Endothelial cell of hepatic sinusoid (primary cell): ENCODE results near the gene SLC24A5.

Experiments
- in situ Hi-C: cut with HindIII; loops from 2 replicates; pipeline ENCODE4 v1.10.0; 2017; ENCODE audit warnings: low sequenced_read_pairs

The SLC24A5 gene

GRCh38 chr15:48120745-48121144 lies at the start of gene SLC24A5:
Gene SLC24A5 (plus strand): TSS chr15:48120990. CDS start chr15:48121045, 55 bp downstream.
- in situ Hi-C loops: no loop called here

- in situ Hi-C loops: no loop called here
Observed at GRCh38 chr15:48072941-48073340, 47.8 kb upstream of the SLC24A5 start.

DNA sequence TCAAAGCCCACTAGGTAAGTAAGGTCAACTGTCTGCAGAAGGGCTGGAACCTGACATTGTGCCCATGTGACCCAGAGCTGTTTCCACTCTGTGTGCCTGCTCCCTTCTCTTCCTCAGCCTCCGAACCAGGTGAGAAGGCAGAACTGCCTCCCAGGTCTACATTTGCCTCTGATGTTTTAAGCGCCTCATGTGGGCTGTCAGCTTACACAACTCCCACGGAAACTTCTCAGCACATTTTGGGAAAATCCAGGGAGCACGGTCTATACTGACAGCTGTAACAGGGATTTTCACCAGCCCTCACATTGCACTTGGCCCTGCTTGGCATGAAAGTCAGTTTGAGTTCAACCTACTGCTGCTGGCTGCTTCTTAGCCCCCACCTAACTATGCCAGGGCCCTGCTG lies 46.9 kb upstream of the SLC24A5 start:
- in situ Hi-C loops: no loop called here

DNA sequence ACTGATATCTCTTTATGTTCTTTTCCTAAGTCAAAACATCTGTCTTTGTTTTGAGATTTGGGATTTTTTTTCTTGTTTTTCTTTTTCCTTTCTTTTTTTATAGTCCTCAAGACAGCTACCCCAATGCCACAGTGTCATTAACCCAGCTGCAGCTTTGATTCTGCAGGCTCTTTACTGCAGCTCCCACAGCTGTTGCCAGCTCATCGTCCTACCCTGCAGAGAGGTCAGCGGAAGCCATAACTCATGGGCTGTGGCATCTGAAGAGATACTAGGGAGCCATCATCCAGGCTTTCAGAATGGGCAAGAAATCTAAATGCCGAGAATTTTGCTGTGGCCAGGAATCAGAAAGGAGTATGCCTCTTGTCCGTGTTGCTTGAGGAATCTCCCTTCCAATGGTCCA lies 44.3 kb upstream of the SLC24A5 start:
- in situ Hi-C loops: no loop called here

GRCh38 chr15:48077616-48078184 lies 43.1 kb upstream of the SLC24A5 start:
- in situ Hi-C loops: no loop called here

DNA sequence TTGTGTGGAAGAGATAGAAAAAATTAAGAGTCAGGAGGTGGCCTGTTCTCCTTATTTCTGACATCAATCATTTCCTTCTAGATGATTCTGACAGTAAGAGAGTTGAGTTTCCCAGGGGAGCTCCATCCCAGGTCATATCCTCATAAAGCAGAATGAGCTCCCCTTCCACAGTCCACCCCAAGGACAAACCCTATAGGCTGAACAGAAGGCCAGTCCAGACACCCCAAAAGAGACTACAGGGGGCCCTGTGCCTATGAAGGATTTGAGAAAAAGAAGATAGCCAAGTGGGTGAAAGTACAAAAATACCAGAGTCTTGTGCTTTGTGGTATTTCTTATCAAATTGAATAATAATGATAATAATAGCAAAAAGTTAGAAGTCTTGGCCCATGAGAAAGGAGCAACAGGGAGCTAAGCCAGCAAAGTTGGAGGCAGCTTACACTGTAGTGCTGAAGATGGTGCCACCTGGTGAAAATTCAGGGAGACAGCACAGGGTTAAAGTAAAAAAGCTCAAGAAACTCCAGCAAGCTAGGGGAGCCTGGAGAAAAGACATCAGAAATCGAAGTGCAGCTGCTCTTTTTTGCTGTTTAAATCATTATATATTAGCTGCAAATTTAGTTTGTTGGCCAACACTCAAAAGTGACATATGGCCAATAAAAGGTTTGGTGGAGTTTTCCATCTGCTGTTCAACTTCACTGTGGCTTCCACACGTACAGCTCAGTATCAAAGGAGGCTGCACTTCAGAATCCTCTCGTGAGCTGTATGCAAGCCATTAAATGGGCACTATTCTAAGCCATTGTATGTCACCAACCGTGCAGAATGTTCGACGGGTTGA lies 35.8 kb upstream of the SLC24A5 start:
- in situ Hi-C loops: no loop called here

- in situ Hi-C loops: no loop called here
Observed at GRCh38 chr15:48085591-48085930, 35.2 kb upstream of the SLC24A5 start.

DNA sequence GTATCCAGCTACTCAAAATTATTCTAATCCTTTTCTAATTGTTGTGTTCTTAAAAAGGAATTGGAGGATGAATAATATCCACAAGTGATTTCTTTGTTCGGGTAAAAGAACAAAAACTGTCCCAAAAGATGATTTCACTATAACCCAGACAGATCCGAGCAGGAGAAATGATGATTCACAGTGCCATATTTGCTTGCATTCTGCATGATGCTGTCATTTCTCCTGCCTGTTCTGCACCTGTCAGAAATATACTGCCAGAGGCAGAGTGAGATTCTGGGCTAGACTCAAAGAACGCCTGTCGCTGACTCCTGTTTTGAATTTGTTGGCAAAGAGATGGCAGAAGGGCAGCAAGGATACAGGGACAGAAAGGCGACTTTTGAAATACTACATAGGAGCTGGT lies 34.7 kb upstream of the SLC24A5 start:
- in situ Hi-C loops: no loop called here

DNA sequence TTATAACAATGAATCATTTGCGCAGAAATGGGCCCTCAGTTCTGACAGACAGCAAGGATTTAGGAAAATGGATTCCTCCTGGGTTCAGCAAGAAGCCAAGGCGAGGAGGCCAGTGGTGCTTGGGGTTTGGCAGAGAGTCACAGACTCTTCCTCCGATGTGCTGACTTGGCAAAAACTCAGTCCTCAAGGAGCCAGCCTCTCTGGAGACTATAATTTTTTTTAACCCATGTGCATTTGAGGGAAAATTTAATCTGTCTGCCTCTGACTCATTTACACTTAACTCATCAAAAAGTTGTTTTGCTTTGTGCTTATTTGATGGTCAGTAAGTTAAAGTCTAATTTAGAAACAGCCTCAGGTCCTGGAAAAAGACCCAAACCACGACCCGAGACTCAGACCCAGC lies 34.2 kb upstream of the SLC24A5 start:
- in situ Hi-C loops: no loop called here

DNA sequence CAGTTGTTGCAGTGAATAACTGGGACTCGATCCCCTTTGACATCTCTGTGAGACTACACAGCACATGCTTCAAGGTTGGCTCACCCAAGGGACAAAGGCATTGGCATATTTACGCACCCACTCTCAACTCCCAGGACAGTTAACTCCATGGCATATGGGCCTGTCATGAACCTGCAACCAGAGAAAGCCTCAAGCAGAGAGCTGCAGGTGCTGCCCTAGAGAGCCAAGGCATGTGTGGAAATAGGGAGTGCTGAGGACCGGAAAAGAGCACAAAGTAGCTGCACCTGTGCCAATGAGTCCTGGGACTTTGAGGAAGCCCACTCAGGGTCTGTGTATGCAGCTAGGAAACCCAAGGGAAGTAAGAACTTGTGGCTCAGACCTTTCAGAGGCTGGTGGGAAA lies 32.9 kb upstream of the SLC24A5 start:
- in situ Hi-C loops: no loop called here

DNA sequence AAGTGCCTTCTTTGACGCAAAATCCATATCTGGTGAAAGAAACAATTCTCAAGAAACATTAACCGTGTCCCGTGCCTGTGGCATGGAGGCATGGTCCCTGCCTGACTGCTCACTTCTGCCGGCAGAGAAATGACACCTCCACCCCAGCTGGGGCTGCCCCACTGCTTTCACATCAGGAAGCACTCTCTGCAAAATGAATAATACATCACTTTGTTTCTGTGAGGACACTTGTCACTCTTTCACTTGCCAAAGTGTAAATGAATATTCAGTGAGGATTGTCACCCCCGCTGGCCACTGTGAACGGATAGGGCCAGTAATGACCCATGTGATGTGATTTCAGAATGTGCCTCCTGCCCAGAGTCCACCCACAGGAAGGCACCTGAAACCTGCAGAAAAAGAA lies 31.1 kb upstream of the SLC24A5 start:
- in situ Hi-C loops: no loop called here

DNA sequence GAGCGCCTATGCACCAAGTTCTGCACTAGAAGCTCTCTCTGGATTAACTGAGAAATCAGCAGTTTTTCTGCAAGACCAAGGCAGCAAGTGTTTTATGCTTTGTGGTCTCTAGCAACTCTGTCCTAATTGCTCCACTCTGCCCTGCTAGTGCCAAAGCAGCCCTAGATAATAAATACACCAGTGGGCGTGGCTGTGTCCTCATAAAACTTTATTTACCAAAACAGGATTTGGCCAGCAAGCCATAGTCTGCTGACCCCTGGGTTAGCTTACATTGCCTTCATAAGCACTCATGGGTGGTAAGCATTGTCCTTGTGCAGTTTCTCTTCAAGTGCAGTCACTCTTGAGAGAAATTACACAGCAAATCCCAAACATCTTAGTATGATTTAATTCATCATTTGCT lies 30.7 kb upstream of the SLC24A5 start:
- in situ Hi-C loops: no loop called here

DNA sequence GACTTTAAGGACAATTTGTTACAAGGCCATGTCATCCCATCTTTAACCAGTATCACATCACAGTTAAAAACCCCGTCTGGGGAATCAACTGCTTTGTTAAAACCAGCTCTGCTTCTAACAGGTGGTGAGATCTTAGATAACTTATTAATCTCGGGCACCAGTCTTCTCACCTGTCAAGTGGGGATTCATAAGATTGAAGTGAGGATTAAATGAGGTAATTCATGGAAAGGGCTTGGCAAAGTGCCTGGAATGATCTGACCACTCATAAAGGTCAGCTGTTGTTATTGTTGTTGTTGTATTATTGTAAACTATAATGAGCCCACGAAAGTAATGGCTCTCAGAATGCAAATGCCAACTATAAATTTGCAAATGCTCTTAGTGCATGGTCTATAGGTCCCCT lies 30.1 kb upstream of the SLC24A5 start:
- in situ Hi-C loops: no loop called here

DNA sequence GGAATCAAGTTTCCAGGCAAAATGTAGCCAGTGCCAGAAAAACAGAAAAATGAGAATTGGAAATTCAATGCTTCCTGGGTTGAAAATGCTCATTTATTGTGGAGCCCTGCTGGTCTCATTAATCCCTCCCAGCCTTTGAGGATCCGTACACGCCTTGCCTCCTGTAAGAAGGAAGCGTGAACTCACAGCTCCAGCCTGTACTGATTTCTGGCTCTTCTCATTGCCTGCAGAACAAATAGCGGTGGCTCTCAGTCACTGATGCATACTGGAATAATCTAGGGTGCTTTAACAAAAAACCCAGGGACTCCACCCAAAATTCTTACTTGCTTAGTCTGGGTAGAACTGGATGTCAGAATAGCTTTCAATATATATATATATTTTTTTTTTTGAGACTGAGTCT lies 29.3 kb upstream of the SLC24A5 start:
- in situ Hi-C loops: no loop called here

- in situ Hi-C loops: loop anchor here (5.0 kb wide), 1 partner anchor 66 kb away; no protein-coding TSS in a partner anchor
Observed at GRCh38 chr15:48096355-48096786, 24.4 kb upstream of the SLC24A5 start.

- in situ Hi-C loops: loop anchor here (5.0 kb wide), 1 partner anchor 65 kb away; no protein-coding TSS in a partner anchor
Observed at GRCh38 chr15:48096813-48097212, 24.0 kb upstream of the SLC24A5 start.

GRCh38 chr15:48097264-48097663 lies 23.5 kb upstream of the SLC24A5 start:
- in situ Hi-C loops: loop anchor here (5.0 kb wide), 1 partner anchor 65 kb away; no protein-coding TSS in a partner anchor

GRCh38 chr15:48101376-48101961 lies 19.3 kb upstream of the SLC24A5 start:
- in situ Hi-C loops: no loop called here

- in situ Hi-C loops: no loop called here
Observed at GRCh38 chr15:48102167-48102566, 18.6 kb upstream of the SLC24A5 start.

GRCh38 chr15:48103647-48104046 lies 17.1 kb upstream of the SLC24A5 start:
- in situ Hi-C loops: no loop called here

- in situ Hi-C loops: no loop called here
Observed at GRCh38 chr15:48105936-48106335, 14.9 kb upstream of the SLC24A5 start.

GRCh38 chr15:48109212-48109611 lies 11.6 kb upstream of the SLC24A5 start:
- in situ Hi-C loops: no loop called here
